ENCODE data around the gene KRTAP12-4.
"Not testable (repeated sequence)": the region's sequence is repeated elsewhere in the genome, so short reads cannot be mapped to it uniquely, and the experiment has no call there.

Gene KRTAP12-4

DNA sequence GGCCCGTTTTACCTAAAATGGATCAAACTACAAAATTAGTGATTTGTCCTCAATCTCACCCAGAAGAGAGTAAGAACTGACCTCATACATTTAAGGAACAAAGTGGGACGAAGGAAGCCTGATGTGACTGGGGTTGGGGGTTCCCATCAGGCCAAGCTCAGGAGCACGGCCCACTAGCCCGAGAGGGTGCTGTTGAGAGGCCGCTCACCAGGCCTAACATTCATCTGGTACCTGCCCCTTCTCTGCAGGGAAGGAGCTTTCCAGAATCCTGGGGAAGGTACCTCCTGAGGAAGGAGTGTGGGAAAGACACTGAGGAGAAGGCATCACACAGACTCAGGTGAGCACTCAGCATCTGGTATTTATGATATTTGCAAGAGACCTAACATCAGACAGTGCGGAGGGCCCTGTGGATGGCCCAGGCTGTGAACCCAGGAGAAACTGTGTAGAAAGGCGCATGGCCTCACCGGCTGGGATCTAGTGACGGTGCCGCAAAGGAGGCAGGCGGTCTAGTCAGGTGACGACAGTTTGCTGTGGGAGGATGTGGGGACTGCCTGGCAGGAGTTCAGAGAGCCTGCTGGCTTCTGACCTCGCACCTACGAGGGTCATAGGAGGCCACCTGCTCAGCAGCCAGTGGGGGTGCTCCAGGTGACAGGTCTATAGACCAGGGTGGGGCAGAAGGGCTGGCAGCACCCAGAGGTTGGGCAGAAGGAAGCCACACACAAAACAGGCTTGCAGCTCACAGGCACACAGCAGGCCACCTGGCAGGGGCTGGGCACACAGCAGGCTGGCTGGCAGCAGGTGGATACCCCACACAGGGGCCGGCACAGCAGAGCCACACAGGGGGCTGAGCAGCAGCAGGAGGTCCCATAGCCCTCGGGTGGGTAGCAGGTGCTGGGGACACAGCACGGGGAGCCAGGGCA is 543 bp downstream of the KRTAP12-4 start:
- peak; percentile 22 for DNase-seq

DNA sequence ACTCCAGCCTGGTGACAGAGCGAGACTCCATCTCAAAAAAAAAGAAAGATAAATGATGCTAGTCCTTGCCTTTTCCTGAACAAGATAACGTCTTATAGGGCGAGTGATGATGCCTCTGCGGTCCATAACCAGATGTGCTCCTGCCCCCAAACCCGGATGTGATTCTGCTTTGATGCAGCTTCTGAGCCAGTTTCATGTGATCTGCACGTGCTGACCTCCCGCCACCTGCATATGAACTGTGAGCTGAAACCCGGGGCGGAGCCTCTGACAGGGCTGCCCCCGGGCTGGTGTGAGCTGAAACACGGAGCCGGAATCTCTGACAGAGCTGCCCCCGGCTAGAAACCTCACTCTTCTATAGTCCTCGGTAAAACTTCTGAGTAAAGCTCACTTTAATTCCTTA is 1.3 kb downstream of the KRTAP12-4 start:
- DNase-seq, result no peak

DNA sequence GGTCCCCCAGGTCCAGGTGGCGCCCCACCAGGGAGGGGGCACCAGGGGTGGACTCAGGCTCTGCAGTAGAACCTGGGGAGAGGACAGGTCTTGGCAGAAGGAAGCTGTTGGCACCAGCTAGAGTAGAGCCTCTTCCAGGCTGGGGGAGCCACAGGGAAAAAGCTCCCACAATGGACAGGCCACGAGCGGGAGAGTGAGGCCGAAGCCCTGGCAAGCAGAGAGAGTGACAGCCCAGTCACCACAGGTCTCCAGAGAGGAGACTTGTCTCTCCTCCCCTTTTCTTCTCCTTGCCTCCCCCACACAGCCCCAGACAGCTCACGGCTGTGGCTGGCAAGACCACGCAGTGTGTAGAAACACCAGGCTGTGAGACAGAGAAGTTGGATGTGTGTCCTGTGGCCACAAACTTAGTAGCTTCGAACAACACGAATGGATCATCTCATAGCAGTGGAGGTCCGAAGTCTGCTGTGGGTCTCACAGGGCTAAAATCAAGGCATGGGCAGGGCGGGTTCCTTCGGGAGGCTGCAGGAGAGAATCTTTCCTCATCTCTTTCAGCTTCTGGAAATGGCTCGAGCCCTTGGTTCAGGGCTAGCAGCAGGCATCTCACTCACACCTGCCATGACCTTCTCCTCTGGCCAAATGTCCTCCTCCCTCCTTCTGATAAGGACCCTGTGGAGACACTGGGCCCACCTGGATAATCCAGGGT is 3.3 kb downstream of the KRTAP12-4 start:
- DNase-seq, result no peak

DNA sequence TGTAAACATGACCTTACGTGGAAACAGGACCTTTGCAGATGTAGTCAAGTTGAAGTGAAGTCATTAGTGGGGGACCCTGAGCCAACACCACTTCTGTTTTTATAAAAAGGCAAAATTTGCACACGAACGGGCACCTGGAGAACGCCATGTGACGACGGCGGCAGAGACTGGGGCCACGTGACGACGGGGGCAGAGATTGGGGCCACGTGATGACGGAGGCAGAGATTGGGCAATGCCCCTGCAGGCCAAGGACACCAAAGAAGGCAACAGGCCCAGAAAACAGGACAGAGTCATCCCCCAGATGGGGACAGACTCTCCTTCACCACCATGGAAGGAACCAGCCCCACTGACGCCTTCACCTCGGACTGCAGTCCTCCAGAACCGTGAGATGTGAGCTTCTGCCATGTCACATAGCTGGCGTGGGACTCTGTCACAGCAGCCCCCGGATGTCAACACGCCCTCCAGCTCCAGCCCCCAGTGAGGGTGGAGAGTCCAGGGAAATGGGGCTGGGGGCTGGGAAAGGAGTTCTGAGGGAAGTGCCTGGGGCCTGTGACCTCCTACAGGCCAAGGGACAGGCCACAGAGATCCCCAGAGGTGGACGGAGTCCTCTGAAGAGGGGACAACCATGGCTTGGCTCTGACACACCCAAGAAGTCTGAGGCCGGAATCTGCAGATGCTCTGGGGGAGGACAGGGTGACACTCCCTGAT is 4.0 kb downstream of the KRTAP12-4 start:
- DNase-seq, result no peak

DNA sequence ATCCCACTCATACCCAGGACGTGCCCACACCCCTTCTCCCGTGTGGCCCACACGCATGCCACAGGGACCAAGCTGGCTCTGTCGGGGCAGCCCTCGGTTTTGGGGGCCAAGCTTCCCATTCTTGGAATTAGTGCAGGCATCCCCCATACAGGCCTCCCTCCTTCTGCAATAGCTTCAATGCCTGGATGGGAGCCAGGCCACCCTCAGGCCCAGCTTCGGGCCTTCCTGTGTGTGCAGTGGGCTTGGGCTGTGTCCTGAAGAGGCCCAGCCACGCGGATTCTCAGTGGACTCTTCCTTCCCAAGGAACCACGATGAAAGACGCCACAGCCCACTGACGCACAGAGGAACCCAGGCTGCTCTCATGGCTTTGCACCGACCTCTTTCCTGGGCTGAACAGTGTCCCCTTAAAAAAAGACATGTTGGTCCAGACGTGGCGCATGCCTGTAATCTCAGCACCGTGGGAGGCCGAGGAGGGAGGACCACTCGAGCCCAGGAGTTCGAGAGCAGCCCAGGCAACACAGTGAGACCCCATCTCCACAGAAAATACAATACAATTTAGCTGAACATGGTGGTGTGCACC is 4.8 kb downstream of the KRTAP12-4 start:
- DNase-seq, result no peak

DNA sequence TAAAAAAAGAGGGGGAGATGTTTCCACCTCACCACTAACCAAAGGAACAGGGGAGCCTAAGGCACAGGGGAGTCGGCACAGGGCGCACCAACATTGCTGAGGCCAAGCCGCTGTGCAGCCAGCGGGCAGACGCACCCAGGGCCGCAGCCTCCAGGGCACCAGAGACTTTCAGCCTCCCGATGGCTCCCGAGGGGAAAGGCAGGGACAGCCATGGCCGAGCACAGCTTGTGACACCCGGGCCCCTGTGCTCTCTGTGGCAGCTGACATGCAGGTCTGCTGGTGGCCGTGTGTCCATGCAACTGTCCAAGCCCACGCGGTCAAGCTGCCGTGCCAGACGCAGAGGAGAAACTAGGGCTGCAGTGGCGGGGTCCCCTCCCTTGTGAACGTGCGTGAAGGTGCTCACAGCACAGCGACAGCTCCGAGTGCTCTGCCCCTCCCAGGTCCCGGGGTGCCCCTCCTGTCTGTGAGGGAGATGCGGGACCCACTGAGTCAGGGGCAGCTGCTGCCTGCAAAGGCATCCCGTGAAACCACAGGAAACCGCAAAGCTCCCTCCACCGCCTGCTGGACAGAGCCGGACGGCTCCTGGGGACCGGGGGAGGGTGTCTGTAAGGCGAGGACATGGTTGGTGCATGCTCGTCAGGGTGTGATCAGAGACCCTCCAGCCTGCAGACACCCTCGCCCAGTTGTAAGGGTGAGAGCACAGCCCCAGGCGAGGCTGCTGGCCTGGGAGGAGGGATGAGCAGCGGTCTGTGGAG is 5.7 kb downstream of the KRTAP12-4 start:
- DNase-seq, result no peak

DNA sequence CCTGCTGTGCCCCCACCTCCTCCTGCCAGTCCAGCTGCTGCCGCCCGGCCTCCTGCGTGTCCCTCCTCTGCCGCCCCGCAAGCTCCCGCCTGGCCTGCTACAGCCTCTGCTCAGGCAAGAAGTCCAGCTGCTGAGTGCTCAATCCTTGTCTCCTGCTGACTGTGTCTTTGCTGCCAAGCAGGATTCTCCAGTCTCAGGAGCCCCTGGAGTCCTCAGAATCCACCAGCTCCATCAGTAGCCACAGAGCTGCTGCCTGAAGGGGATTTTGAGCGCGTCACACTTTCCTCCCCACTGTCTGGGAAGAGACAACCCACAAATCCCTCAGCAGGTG is 7.3 kb downstream of the KRTAP12-4 start:
- no peak for DNase-seq

DNA sequence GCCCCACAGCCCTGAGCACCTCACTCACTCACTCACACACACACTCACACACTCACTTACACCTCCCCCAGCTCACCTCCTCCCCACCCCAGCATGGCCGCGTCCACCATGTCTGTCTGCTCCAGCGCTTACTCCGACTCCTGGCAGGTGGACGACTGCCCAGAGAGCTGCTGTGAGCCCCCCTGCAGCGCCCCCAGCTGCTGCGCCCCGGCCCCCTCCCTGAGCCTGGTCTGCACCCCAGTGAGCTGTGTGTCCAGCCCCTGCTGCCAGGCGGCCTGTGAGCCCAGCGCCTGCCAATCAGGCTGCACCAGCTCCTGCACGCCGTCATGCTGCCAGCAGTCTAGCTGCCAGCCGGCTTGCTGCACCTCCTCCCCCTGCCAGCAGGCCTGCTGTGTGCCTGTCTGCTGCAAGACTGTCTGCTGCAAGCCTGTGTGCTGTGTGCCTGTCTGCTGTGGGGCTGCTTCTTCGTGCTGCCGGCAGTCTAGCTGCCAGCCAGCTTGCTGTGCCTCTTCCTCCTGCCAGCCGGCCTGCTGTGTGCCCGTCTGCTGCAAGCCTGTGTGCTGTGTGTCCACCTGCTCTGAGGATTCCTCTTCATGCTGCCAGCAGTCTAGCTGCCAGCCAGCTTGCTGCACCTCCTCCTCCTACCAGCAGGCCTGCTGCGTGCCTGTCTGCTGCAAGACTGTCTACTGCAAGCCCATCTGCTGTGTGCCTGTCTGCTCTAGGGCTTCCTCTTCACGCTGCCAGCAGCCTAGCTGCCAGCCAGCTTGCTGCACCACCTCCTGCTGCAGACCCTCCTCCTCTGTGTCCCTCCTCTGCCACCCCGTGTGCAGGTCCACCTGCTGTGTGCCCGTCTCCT is 7.9 kb downstream of the KRTAP12-4 start, which contains the start of gene KRTAP10-11:
Gene KRTAP10-11 (plus strand): TSS at position 49 of the 856 bp plus-strand sequence. CDS start 45 bp downstream, at position 94.
- DNase-seq, result not testable (repeated sequence)

DNA sequence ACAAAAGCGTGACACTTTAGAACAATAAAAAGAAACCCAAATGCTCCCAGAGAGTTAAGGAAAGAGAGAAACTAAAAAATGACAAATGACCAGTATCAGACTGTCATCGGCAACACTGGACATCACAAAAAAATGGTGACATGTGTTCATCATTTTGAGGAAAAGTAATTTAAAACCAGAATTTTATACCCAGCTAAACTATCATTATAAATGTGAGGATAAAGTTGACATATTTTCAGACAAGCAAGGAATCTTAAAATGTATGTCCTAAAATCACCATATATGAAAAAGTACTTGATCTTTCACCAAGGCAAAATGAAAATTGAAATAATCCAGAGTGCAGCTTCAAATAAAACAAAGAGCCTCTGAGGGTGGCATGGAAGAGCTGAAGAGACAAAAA is 9.6 kb downstream of the KRTAP12-4 start:
- DNase-seq, result no peak

DNA sequence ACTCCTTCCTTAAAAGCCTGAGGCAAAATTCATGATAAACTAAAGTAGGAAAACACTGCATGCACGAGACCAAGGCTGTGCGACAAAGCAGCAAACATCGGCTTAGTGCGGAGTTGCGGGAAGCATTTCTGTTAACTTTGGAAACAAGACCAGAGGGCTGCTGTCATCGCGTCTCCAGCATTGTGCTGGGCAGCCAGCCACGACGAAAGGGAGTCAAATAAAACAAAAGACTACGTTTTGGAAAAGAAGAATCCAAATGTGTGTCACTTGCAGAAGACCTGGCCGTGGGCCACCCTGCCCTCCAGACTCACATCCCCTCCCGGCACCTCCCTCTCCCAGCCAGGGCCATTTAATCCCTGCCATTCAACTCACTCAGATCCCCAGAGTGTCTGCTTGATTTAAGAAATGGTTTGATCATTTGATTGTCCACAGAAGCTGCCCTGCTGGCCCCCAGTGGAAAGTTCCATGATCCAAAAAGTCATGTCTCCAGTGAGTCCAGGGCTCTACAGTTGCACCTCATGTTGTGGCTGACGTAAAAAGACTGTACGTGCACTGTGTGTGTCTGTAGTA is 10.6 kb downstream of the KRTAP12-4 start:
- DNase-seq, result no peak

DNA sequence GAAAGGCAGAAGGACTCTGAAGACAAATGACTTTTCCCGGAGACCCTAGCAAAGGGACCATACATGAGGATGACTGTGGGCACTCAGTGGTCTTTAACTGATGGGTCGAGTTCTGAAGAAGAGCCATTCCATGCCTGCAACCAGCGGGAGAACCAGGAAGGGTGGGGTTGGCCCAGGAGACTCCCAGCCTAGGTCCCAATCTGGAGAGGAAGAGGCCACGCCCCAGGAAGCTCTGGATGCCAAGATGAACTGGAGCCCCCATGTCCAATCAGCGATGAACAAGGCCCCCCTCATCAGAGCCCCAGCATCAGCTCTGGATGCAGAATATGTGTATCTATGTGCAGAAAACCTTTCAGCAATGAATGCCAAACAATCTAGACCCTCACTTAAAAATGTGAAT is 13.7 kb downstream of the KRTAP12-4 start:
- no peak for DNase-seq

DNA sequence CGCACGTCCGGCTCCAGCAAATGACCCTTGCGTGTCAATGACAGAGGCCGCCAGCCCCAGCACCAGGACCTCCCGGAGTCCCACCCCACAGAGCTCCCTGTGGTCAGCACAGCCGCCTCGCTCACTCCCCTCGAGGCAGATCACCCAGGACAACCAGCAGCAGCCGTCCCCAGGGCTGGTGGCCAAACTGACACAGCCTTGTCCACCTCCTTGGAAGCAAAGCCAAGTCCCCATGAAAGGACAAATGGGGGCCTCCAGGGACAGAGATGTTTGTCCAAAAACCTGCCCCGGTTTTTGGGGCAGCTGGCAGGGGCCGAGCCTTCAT is 15.2 kb downstream of the KRTAP12-4 start:
- no peak for DNase-seq

DNA sequence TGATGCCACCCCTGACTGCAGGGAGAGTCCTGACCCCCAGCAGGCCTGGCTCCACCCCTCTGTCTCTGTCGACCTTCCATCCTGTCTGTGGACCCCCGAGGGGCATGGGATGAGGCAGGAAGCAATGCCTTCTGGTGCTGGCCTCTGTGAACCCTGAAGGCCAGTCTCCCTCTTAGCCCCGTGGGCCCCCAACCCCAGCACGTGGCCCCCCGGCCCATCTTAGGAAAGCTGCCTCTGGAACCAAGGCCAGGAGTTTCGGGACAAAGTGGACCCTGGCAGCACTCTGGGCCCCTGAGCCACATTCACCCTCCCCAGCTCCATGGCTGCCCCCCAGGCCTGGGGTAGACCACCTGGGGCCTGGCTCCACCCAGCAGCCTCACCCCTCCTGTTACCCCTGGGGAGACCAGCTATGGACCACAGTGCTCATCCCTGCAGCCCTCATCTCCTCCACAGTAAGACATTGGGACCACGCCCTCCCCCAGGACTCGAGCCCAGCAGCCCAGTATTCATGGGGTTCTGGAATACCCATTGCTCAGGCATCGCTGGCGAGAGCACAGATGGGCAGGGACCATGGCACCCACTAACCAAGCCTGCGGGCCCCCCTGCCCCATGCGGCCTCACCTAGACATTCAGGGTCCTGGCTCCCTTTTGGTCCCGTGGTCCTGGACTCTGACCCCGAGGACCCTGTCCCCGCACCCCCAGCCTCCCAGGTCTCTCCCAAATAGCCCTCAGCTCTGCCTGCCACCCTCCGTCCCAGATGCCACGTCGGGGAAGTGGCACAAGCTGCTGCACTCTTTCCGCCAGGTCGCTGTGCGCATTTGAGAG is 15.7 kb downstream of the KRTAP12-4 start:
- not testable (repeated sequence) for DNase-seq

DNA sequence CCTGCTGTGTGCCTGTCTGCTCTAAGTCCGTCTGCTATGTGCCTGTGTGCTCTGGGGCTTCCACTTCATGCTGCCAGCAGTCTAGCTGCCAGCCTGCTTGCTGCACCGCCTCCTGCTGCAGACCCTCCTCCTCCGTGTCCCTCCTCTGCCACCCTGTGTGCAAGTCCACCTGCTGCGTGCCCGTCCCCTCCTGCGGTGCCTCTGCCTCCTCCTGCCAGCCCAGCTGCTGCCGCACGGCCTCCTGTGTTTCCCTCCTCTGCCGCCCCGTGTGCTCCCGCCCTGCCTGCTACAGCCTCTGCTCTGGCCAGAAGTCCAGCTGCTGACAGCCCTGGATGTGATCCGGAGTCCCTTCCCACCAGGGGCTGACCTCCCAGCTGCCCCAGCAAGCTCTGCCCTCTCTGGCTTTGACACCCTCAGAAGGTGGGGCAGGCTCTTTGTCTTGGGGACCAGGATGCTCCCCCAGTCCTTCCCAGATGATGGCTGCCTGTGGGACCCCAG is 16.6 kb downstream of the KRTAP12-4 start:
- not testable (repeated sequence) for DNase-seq

DNA sequence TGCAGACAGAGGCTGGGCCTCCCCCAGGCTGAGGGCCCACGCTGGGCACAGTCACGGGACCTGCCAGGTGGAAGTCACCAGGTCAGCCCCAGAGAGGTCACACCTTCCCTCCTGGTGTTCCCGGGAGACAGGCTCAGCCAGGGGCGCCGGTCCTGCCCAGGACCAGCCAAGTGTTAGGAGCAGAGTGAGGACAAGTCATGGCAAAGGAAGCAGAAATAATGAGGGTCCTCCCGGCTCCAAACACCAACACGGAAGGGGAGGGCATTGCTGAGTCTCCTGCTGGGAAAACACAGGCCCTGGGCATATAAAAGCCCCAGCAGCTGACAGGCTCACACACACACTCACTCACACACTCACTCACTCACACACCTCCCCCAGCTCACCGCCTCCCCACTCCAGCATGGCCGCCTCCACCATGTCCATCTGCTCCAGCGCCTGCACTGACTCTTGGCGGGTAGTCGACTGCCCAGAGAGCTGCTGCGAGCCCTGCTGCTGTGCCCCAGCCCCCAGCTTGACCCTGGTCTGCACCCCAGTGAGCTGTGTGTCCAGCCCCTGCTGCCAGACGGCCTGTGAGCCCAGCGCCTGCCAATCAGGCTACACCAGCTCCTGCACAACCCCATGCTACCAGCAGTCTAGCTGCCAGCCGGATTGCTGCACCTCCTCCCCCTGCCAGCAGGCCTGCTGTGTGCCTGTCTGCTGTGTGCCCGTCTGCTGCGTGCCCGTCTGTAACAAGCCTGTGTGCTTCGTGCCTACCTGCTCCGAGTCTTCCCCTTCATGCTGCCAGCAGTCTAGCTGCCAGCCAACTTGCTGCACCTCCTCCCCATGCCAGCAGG is 17.2 kb downstream of the KRTAP12-4 start, which contains the start of gene KRTAP10-10:
Gene KRTAP10-10 (plus strand): TSS at position 339 of the 833 bp plus-strand sequence. CDS start 62 bp downstream, at position 401.
- DNase-seq, result no peak

DNA sequence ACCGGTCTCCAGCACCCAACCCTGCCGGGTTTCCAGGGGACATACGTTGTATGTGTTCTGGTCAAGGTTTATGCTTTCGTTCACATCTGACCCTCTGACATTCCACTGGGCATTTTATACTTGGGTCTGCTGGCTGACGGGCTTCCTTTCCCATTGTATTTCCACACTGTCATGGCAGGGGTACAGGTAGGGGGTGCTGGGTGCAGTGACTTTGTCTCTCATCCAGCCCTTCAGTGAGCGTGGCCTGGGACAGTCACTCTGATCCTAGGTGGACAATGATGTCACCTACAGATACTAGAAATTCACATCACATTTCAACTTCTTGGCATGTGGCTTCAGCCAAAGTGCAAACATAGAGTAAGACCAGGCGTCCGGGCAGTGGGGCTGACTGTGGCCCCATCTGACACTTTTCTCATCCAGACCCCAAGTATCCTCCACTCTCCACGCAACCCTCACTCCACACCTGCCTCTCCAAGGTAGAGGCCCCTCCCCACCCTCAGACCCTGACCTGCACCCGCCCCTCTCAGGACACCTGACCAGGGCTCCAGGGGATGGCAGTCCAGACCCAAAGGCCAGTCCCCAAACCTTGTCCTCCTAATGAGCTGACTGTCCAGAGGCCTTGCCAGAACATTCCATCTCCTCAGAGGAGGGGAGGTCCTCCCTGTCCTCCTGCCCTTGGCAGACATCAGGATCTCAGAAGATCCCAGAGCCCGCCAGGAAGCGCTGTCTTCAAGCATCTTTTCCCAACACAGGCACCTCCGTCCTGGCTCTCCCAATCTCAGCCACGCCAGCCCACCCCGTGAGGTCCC is 18.0 kb downstream of the KRTAP12-4 start:
- no peak for DNase-seq

DNA sequence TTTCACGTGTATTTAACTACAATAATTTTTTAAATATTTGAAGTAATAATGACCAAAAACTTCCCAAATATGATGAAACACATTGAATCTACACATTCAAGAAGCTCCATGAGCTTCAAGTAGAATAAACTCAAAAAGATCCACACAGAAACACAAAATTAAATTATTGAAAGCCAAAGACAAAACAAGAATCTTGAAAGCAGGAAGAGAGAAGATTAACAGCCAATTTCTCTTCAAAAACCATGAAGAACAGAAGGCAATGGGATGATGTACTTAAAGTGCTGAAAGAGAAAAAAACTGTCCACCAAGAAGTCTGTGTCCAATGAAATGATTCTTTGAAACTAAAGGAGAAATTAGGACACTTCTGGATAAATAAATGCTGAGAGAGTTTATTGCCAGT is 22.4 kb downstream of the KRTAP12-4 start:
- no peak for DNase-seq

DNA sequence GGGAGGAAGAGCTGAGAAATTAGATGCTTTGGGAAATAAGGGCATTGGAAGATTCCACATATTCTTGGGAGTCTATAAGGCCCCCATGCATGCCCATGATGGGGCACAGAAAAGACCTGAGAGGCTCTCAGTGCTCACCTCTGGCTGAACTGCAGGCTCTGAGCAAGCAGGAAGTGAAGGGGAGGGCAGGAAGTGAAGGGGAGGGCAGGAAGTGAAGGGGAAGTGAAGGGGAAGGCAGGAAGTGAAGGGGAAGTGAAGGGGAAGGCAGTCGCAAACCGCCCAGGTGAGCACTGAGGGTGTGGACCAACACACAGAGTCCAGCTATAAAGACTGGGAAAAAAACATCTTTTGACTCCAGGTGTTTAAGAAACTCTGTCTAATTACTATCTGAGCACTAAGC is 24.0 kb downstream of the KRTAP12-4 start:
- no peak for DNase-seq

Measured in stimulated activated CD4-positive, alpha-beta T cell treated with anti-CD3 and anti-CD28 coated beads, Interleukin-15, amount 100 ng/mL, for 24 hours (primary cell).